ENCODE results near the gene DENND4B. TPM values are rescaled to one million over a fixed set of nuclear protein-coding genes. Genes with fewer than 3 reads are reported as not detected.
"Not testable (repeated sequence)": the region's sequence is repeated elsewhere in the genome, so short reads cannot be mapped to it uniquely, and the experiment has no call there.

DENND4B gene
- total RNA-seq, 1 donor: 27.5 TPM

GRCh38 chr1:153985941-153986761, 39.6 kb upstream of the DENND4B start, which contains the start of gene RAB13:
TSS of gene RAB13 (minus strand) at chr1:153986339. CDS start at chr1:153986236, 103 bp downstream.
- peak; percentile 96 for DNase-seq (ENCODE audit: insufficient read length, low spot score, missing footprints)

DNA sequence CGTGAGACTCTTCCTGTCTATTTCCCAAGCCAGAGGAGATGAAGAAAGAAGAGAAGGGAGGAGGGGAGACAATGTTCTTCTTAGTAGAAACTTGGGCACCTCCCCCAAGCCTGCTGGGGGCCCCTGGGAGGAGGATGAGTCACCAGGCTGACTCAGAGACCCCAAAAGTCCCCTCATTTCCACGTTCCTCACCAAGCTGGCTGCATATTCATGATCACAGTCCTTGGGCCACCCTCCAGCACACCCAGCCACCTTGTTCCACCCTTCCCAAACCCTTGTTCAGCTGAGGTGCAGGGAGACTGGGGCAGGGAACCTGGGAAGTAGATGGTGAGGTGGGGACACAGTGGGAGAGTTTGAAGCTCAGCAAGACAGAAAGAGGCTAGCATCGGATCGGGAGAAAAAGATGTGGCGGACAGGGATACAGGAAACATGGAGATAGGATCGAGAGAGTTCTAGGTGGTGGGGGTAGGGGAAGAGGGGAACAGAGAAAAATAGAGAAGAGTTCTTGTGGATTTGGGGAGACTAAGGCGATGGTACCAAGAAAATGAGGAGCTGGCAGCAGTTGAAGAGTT, 38.9 kb upstream of the DENND4B start:
- Histone ChIP-seq H3K4me3 (ENCODE audit: insufficient read depth, low read length) (peak overlapping the region; percentile 90), H3K27ac (ENCODE audit: low read depth, low read length) (peak overlapping the region; percentile 82), H3K4me1 (ENCODE audit: insufficient read depth, low read length) (peaks cover 22% of the 10 kb centered on the region), H3K79me2 (ENCODE audit: insufficient read depth, low read length) (peaks cover 28% of the 10 kb centered on the region), H3K4me2 (ENCODE audit: insufficient read depth, low read length) (peak overlapping the region; percentile 99), H3K36me3 (ENCODE audit: insufficient read depth, low read length) (peaks cover 34% of the 10 kb centered on the region), H4K20me1 (ENCODE audit: insufficient read depth, low read length) (peaks cover 9% of the 10 kb centered on the region), H2AFZ (ENCODE audit: low read length) (peak overlapping the region; percentile 81), H3K27me3 (ENCODE audit: insufficient read depth, low read length) (no peaks in the 10 kb centered on the region), H3K9me3 (ENCODE audit: low read depth, low read length) (no peaks in the 10 kb centered on the region)
- TF ChIP-seq, protein P1, sequence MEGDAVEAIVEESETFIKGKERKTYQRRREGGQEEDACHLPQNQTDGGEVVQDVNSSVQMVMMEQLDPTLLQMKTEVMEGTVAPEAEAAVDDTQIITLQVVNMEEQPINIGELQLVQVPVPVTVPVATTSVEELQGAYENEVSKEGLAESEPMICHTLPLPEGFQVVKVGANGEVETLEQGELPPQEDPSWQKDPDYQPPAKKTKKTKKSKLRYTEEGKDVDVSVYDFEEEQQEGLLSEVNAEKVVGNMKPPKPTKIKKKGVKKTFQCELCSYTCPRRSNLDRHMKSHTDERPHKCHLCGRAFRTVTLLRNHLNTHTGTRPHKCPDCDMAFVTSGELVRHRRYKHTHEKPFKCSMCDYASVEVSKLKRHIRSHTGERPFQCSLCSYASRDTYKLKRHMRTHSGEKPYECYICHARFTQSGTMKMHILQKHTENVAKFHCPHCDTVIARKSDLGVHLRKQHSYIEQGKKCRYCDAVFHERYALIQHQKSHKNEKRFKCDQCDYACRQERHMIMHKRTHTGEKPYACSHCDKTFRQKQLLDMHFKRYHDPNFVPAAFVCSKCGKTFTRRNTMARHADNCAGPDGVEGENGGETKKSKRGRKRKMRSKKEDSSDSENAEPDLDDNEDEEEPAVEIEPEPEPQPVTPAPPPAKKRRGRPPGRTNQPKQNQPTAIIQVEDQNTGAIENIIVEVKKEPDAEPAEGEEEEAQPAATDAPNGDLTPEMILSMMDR (IDR thresholded peaks at IDR 0.05; ENCODE audit: extremely low read depth, low read depth, low read length): no peak
- peak; percentile 89 for DNase-seq (ENCODE audit: insufficient read length, low spot score, missing footprints)

More at GRCh38 chr1:153985941-153986761, 39.6 kb upstream of the DENND4B start, which contains the start of gene RAB13:
- H2AFZ ChIP-seq (ENCODE audit: low read length): peak within 1 kb of the TSS; percentile 90
- peaks cover 27% of the 10 kb centered on the region for H3K36me3 ChIP-seq (ENCODE audit: insufficient read depth, low read length)
- TF ChIP-seq, protein P1 (IDR thresholded peaks at IDR 0.05; ENCODE audit: extremely low read depth, low read depth, low read length): no peak
- H3K27me3 ChIP-seq (ENCODE audit: insufficient read depth, low read length): no peaks in the 10 kb centered on the region
- H3K4me1 ChIP-seq (ENCODE audit: insufficient read depth, low read length): peaks cover 22% of the 10 kb centered on the region
- peak within 1 kb of the TSS; percentile 82 for H3K27ac ChIP-seq (ENCODE audit: low read depth, low read length)
- H3K4me3 ChIP-seq (ENCODE audit: insufficient read depth, low read length): peak within 1 kb of the TSS; percentile 90
- no peaks in the 10 kb centered on the region for H3K9me3 ChIP-seq (ENCODE audit: low read depth, low read length)
- H3K4me2 ChIP-seq (ENCODE audit: insufficient read depth, low read length): peak within 1 kb of the TSS; percentile 99
- peaks cover 9% of the 10 kb centered on the region for H4K20me1 ChIP-seq (ENCODE audit: insufficient read depth, low read length)
- peaks cover 35% of the 10 kb centered on the region for H3K79me2 ChIP-seq (ENCODE audit: insufficient read depth, low read length)

DNA sequence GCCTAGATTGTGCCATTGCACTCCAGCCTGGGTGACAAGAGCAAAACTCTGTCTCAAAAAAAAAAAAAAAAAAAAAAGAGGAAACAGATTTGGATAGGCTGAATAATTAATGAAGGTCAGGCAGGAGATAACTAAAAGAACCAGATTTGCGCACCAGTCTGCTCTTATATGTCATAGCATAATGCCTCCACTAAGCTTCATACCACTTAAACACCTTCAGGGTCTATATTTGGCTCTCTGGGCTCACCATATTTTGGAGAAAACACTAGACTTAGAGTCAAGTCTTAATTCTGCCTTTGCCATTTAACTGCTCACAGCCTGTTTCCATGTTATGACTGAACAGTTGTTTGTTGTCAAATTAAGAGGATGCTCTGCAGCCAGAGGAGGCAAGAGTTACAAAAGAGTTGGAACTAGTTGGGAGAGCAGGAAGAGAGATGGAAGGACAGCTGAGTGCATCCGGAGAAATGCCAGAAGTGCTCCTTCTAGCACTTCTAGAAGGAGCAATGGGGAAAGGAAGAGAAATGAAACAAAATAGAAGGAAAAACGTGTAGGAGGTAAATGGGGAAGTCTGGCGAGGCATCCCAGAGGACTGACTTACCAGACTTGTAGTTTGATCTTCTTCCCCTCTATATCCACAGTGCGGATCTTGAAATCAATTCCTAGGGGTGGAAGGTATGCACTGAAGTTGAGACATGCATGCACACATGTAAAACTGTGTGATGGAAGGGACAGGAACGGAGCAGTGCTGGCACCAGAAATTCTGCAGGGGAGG, 37.8 kb upstream of the DENND4B start:
- Histone ChIP-seq H3K4me1 (ENCODE audit: insufficient read depth, low read length) (peaks cover 22% of the 10 kb centered on the region), H3K4me2 (ENCODE audit: insufficient read depth, low read length) (peak overlapping the region; percentile 99), H3K79me2 (ENCODE audit: insufficient read depth, low read length) (peaks cover 28% of the 10 kb centered on the region), H3K9me3 (ENCODE audit: low read depth, low read length) (no peaks in the 10 kb centered on the region), H3K27ac (ENCODE audit: low read depth, low read length) (no peak overlapping the region), H3K4me3 (ENCODE audit: insufficient read depth, low read length) (peak overlapping the region; percentile 90), H3K27me3 (ENCODE audit: insufficient read depth, low read length) (no peaks in the 10 kb centered on the region), H3K36me3 (ENCODE audit: insufficient read depth, low read length) (peaks cover 41% of the 10 kb centered on the region), H2AFZ (ENCODE audit: low read length) (no peak overlapping the region), H4K20me1 (ENCODE audit: insufficient read depth, low read length) (peaks cover 9% of the 10 kb centered on the region)
- no peak for DNase-seq (ENCODE audit: insufficient read length, low spot score, missing footprints)
- TF ChIP-seq, protein P1 (IDR thresholded peaks at IDR 0.05; ENCODE audit: extremely low read depth, low read depth, low read length): no peak

DNA sequence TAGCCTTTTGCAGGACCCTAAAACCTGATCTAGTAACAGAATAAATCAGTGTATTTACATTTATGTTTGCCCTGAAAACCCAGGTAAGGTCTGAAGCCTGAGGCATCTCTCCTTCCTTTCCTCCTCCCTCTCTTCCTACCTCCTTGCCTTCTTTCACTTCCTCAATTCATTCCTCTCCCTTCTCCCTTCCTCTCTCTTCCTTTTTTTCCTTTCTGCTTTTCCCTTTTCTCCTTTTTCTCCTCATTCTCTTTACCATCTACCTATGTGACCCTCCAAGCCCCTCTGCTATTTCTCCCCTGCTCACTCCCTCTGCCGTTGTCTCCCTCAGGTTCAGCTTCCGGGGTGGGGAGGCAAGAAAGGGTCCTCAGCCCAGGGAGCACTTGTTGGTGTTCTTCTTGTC, 35.2 kb upstream of the DENND4B start:
- DNase-seq (ENCODE audit: insufficient read length, low spot score, missing footprints): not testable (repeated sequence)

DNA sequence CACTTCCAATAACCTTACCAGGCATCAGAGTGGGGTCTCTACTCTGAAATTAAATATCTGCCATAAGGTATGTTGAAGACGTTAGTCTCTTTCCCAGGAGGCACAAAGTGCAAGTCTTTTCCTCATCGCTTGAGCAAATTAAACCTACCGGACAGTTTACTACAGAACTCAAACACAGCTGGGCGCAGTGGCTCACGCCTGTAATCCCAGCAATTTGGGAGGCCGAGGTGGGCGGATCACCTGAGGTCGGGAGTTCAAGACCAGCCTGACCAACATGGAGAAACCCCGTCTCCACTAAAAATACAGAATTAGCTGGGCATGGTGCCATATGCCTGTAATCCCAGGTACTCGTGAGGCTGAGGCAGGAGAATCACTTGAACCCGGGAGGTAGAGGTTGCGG, 32.6 kb upstream of the DENND4B start:
- not testable (repeated sequence) for H3K27me3 ChIP-seq (ENCODE audit: insufficient read depth, low read length); H2AFZ ChIP-seq (ENCODE audit: low read length); H4K20me1 ChIP-seq (ENCODE audit: insufficient read depth, low read length); H3K9me3 ChIP-seq (ENCODE audit: low read depth, low read length); H3K4me3 ChIP-seq (ENCODE audit: insufficient read depth, low read length); H3K4me2 ChIP-seq (ENCODE audit: insufficient read depth, low read length); H3K27ac ChIP-seq (ENCODE audit: low read depth, low read length); DNase-seq (ENCODE audit: insufficient read length, low spot score, missing footprints)
- H3K36me3 ChIP-seq (ENCODE audit: insufficient read depth, low read length): peaks cover 59% of the 10 kb centered on the region
- H3K79me2 ChIP-seq (ENCODE audit: insufficient read depth, low read length): peaks cover 34% of the 10 kb centered on the region
- H3K4me1 ChIP-seq (ENCODE audit: insufficient read depth, low read length): peaks cover 25% of the 10 kb centered on the region

More for the DNA sequence above, 35.2 kb upstream of the DENND4B start:
- H2AFZ ChIP-seq (ENCODE audit: low read length); H4K20me1 ChIP-seq (ENCODE audit: insufficient read depth, low read length); H3K4me3 ChIP-seq (ENCODE audit: insufficient read depth, low read length); H3K9me3 ChIP-seq (ENCODE audit: low read depth, low read length); H3K4me2 ChIP-seq (ENCODE audit: insufficient read depth, low read length); H3K27ac ChIP-seq (ENCODE audit: low read depth, low read length); H3K27me3 ChIP-seq (ENCODE audit: insufficient read depth, low read length): not testable (repeated sequence)
- peaks cover 32% of the 10 kb centered on the region for H3K4me1 ChIP-seq (ENCODE audit: insufficient read depth, low read length)
- peaks cover 49% of the 10 kb centered on the region for H3K36me3 ChIP-seq (ENCODE audit: insufficient read depth, low read length)
- H3K79me2 ChIP-seq (ENCODE audit: insufficient read depth, low read length): peaks cover 42% of the 10 kb centered on the region

Measured in osteoblast (primary cell).